CD4-positive, alpha-beta T cell treated with Interleukin-15 for 4 hours (primary cell): Measurements from ENCODE around the gene LHPP.
"Not testable (repeated sequence)": the region's sequence is repeated elsewhere in the genome, so short reads cannot be mapped to it uniquely, and the experiment has no call there.

Experiments
- DNase-seq: peaks from one replicate; pipeline ENCODE4 v3.0.0-alpha.2; 2020; ENCODE audit warnings: low spot score

LHPP gene

DNA sequence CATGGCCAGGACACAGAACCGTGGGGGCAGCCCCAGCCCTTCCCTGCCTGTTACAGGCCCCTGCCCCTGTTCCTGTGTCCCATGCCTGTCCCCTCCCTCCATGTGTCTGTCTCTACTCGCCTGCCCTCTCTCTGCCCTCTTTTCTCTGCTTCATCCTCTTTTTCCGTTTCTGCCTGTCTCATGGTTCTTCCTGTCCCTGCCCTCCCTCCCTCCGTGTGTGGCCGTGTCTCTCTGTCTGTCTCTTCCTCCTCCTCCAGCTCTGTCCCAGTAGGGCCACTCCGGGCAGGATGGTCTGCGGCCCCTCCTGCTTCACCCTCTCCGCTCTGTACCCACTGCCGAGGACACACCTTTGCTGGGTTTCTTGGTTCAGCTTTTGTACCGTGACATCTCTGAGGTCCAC lies 145.2 kb downstream of the LHPP start:
- DNase-seq = no peak

DNA sequence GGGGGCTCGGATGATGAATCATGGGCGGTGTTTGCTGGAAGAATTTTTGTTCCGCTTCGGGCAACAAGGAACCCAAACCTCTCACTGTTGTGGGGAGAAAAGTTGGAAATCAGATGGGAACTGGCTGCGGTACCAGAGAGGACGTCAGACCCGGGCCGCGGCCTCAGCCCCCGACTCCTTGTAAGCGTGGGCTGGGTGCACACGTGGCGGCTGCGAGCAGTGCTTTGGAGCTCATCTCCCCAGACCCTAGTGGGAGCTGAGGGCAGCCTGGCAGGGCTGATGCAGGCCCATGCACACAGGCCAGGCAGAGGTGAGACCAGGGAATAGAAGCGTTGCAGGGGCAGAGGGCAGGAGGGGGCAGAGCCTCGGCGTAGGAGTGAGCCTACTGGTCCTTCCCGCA lies 146.1 kb downstream of the LHPP start:
- no peak for DNase-seq

DNA sequence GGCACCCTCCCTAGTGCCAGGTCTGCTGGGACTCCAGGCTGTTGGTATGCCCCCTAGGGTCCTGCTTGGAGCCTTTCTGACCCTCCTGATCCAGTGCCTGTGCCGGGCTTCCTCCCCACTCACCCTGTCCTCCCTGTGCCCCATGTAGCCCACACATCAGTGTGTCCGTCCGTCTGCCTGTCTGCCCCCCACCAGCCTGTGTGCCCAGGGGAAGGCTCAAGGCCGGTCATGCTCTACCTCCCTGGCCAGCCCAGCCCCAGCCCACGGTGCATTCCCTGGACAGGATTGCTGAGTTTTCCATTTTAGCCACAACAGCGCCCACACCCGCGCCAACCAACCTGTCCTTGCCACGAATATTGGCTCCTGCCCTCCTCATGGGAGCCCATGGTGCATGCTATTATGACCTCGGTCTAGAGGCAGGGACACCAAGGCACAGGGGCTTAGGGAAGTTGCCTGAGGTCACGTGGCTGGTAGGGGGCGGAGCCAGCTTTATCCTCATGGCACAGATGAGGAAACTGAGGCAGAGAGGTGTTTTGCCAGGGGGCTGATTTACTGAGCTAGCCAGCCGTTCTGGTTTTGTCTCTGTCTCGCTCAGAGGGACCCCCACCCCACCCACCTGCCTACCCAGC lies 146.6 kb downstream of the LHPP start:
- DNase-seq = no peak

DNA sequence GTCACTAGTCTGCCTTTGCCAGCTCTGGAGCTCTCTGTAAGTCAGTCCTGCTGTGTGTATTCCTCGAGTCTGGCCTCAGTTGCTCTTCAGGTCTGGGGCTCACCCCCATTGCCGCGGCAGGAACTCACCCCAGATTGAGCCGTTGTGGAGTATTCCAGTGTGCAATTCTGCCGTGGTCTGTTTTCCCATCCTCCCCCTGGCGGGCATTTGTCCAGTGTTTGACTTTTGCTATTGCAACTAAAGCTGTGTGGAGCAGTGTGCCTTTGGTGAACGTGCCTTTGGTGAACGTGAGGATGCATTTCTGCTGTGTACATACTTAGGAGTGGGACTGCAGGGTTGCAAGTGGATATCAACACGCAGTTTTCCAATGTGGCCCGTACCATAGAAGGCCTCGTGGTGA lies 148.1 kb downstream of the LHPP start:
- DNase-seq = no peak

DNA sequence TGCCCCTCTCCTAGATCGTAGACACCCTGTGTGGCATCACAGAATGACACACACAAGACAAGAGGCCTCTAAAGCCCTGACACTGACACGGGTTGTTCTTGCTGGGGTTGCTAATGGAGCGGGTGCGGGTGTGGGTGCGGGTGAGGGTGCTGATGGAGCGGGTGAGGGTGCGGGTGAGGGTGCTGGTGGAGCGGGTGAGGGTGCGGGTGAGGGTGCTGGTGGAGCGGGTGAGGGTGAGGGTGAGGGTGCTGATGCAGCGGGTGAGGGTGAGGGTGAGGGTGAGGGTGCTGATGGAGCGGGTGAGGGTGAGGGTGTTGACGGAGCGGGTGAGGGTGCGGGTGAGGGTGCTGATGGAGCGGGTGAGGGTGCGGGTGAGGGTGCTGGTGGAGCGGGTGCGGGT lies 148.6 kb downstream of the LHPP start:
- not testable (repeated sequence) for DNase-seq

DNA sequence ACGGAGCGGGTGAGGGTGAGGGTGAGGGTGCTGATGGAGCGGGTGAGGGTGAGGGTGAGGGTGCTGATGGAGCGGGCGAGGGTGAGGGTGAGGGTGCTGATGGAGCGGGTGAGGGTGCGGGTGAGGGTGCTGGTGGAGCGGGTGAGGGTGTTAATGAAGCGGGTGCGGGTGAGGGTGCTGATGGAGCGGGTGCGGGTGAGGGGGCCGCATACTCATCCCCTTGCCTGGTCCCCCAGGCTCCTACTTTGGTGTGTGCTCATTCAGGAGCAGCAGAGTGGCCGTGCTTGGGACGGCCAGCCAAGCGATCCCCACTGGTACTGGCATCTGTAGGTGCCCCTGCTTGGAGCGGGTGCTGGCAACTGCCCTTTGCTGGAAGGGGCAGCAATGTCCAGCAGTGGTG lies 149.2 kb downstream of the LHPP start:
- DNase-seq = not testable (repeated sequence)

DNA sequence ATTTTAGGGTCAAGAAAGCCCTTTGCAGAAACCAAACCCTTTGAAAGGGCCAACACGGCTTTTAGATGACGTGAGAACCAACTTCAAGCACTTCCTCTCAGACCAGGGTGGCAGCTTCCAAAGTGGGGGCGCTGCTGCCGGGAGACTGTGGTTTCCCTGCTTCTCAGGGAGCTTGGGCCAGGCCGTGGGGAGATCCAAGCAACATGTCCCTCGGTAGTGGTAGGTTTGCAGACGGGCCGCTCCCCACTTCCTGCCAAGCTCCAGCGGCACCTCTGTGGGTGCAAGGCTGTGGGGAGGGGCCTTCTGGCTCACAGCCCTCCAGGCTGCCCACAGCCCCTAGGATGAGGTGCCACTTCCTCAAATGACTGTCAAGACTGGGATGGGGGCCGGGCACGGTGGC lies 150.1 kb downstream of the LHPP start:
- DNase-seq = peak; percentile 39

DNA sequence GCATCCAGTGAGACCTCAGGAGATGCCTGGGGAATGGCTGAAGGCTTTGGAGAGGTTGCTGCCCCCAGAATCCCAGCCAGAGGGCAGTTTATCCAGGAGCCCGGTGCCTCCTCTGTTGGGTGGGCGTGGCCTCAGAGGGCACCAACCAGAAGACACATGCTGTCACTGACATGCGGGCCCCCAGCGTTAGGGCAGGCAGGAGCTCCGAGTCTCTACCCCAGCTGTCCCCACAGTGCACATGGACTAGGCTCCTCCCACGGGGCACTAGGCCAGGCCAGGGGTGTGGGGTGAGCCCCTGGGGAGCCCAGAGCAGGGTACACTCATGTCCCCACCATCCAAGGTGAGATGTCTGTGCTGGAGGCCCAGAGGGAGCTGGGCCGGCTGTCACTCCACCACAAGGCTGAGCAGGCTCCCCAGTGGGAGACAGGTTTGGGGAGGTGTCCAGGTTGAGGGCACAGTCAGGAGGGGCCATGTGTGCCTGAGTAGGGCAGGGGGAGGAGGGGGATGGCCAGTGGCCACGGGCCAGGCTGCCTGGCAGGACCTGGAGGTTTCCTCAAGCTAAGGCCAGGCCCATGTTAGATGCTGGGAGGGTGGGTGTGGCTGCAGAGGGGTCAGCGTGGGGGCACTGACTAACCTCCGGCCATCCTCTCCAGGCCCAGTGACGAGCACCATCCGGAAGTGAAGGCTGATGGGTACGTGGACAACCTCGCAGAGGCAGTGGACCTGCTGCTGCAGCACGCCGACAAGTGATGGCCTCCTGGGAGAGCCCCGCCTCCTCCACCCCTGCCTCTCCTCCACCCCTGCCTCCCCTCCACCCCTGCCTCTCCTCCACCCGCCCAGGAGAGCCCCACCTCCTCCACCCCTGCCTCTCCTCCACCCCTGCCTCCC lies 151.2 kb downstream of the LHPP start:
- peak; percentile 25 for DNase-seq

DNA sequence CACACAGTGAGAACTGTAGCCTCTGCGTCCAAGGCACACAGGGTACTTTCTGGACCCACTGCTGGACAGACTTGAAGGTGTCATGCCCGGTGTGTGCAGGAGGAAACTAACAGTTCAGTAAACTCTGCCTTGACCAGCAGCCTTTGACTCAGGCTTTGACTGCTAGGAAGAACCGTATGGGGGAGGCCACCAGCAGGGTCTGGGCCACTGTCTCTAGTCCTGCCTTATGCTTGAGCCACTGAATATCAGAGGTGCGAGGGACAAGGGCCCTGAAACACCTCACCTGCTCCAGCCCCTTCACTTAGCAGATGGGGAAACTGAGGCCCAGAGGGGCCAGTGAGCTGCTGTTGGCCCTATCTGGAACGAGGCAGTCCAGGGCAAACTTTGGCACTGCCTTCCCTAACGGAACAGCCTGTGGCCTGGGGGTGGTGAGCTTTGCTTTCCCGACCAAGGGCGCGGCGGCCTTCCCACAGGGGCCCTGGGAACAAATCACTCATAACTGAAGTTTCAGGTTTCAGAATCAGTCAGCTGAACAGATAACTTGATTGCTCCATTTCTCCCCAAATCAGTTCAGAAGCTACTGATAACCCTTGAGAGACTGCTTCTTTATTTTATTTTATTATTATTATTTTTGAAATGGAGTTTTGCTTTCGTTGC lies 152.5 kb downstream of the LHPP start:
- no peak for DNase-seq

DNA sequence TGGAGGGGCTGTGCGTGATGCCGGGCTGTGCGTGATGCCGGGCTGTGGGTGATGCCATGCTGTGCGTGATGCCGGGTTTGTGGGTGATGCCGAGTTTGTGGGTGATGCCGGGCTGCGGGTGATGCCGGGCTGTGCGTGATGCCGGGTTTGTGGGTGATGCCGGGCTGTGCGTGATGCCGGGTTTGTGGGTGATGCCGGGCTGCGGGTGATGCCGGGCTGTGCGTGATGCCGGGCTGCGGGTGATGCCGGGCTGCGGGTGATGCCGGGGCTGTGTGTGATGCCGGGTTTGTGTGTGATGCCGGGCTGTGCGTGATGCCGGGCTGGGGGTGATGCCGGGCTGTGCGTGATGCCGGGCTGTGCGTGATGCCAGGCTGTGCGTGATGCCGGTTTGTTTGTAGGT lies 153.6 kb downstream of the LHPP start:
- DNase-seq = no peak

DNA sequence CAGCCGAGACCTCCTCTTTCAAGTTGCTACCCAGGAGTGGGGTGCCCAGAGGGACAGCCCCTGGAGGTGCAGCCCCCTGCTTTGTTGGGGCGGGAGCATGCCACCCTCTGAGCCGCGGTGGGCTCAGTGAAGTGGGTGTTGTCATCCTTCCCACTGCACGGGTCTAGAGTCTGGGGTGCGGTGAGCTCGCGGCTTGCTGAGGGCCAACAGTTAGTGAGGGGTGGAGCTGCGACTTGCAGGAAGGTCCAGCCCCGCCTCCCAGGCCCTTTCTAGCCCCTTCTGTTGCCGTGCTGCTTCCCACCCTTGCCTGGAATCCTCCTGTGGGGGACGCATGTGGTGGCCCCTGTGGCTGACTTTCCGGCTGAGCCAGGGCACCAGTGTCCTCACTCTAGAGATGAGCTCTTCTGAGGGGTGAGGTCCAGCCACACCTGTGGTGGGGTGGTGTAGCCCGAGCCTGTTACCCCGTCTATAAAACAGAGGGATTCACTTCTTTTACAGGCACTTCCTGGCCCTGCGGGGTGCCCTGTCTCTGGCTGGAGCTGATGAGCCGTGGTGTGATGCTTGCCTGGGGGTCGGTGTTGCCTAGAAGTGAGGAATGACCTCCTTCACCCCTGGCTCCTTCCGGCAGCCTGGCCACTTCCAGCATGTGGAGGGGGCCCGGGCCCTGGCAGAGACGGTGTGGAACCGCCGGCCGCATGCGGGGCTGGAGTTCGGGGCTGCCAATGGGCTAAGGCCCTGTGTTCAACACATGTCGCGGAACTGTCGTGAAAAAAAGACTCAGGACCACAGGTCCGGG lies 154.6 kb downstream of the LHPP start:
- DNase-seq = no peak

DNA sequence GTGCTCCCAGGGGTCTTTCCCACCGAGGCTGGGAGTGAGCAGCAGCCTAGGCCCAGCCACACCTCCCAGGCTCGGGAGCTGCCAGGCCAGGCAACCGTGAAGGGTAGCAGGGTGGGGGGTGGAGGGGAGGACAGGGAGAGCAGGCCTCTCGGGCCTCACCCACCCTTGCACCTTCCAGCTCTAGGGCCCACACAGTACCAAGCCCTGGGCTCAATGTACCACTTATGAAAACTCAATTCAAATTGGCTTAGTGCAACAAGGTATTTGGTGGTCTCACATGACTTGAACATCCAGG lies 155.2 kb downstream of the LHPP start:
- DNase-seq = no peak

DNA sequence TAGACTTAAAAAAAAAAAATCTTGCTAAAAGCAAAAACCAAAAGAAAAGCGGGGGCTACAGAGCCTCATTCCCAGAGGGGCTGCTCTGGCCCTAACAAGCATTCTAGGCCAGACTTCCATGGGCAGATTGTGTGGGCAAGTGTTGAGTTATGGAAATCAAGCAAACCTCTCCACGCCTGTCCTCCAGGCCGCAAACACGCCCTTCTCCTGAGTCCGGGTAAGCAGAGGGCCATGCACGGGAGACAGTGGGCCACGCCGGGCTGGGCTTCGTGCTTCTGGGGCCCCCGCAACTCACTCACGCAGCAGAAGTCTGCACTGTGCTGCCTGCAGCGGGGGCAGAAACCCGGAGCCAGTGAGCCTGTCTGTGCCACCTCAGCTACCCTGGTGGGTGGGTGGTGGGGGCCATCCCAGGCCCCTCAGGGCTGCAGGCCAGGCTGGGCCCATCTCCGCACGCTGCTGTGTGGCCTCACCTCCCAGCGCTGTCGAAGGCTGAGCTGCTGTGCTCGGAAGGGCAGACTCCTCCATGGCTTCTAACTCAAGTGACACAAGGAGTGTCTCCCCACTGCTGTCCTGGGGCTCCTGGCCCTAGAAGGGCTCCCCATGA lies 156.9 kb downstream of the LHPP start:
- no peak for DNase-seq

DNA sequence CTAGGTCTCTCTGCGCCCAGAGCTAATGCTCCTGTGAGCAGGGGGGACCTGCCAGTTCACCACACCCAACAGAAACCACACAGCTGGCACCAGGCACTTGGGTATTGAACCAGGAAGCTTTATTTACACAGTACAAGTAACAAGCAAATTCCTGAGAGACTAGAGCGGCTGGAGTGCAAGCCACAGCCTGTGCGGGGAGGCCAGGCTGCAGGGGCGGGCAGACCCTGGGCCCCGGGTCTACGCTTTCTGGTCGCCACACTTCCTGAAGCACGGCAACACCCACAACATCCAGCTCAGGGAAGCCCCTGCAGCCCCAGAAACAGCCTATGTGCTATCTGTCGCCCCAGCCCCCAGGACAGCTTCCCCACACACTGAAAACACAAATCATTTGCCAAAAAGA lies 157.6 kb downstream of the LHPP start:
- DNase-seq = no peak

DNA sequence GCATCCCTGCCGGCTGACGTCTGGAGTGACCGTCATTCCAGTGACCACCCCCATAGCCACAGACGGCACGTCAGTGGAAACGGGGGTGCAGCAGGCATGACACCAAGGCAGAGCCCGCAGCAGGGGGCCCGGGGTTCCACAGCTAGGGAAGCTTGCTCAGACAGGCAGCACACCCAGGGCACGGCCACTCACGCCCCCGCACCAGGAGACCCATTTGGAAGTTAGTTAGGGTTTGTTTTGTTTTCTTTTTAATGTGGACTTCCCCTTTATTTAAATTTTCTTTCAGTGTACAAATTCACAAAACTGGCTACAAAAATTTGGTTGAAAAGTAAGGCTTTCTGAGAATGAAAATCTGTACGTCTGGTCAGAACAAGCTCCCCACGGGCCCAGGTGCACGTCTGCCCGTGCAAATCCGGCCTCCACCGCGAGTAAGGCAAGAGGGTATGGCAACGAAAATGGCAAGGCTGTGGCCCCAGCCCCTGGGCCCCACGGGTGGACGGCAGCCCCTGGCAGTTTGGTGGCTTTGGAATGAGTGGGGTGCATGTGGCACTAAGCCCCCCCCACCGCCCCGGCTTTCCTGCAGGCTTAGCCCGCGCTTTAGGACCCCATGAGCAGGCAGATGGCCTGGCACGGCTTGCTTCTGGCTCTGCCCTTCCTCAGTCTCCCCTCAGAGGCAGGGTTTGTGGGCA lies 158.3 kb downstream of the LHPP start:
- no peak for DNase-seq

DNA sequence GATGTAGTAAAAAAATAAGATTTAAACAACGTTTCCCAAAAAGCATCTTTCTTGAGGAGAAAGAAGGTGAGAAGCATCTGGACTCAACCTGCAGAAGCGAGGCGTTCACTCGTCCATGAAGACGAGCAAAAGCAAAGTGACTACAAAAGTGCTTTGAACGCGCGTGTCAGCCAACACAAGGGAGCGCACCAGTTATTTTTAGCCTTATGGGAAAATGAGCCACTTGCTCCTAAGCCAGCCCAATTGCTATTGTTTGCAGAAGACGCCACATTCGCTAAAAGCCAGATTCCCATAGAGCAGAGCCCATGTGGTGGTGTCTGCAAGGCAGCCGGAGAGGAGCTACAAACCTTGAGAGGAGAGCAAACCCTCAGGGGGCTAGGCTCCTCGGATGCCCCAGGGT lies 160.0 kb downstream of the LHPP start:
- no peak for DNase-seq

DNA sequence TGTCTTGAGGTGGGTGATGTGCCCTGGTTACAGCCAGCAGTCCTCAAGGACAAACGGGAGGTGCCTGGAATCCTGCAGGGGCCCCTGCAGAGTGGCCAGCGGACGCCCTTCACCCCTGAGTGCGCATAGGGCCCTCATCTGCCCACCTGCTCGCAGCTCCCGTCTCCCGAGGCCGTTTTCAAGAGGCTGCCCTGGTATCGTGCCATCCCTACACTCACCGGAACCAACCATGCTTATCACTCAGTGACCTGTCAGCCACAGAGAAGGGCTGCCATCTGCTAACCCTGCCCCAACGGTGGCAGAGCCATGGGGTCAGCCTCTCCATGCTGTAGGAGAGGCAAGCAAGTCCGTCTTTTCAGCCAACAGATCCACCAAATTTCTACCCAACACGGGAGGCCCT lies 160.5 kb downstream of the LHPP start:
- no peak for DNase-seq

DNA sequence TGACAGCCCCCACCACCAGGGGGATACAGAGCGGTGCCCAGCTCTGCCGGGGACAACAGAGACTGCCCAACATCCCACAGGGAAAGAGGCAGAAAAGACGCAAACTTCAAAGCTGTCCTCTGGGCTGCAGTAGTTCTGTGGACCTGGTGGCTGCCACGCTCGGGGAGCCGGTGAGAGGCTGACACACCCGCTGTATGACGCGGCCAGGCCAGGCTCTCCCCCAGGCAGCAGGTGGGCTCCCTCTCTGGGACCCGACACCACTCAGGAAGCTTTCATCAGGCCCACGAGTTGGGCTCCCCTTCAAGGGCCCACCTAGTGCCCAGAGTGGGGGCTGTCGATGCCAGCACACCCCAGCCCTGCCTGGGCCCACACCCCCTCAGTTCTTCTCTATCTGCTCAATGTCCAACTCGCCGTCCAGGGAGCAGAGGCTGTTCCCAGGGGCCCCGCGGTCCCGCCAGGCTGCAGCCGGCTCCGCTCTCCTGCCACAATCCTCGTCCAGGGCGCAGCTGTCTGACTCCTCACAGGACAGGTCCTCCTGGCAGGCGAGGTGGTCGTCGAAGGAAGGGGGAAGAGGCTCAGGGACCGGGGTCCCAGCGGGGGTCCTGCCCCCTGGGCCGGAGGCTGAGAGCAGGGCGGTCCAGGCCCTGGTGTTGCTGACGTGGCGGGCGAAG lies 161.4 kb downstream of the LHPP start:
- no peak for DNase-seq

DNA sequence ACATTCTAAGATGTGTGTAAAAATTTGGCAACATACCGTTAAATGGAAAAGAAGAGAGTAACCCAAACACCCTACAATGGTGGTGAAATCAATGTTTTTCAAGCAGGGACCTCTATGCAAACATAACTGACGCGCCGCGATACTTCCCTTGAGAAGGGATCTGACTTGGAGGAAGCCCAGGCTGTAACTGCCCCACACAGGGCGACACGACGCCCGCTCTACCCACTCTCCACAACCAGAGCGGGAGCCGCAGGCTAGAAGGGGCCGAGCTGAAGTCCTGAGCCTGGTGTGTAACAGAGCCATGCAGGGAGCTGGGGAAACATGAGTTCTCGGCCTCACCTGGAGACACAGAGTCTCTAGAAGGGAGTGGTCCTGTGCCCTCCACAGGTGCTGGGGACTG lies 162.4 kb downstream of the LHPP start:
- no peak for DNase-seq

DNA sequence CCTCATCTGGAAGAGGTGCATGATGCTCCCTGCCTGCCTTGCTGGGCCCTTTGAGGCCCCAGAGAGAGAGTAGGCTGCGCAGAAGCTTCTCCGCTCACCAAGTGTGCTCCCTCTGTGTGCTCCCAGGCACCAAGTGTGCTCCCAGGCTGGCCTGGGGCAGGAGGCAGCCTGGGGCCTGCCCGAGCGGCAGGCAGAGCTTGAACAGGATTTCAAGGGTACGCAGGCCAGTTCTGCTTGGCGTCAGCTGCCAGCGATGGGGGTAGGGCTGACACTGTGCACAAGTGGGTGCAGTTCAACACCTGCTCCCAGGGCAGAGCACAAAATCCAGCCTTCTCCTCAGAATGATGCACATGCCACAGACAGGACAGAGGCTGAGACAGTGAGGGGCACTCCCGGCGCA lies 162.8 kb downstream of the LHPP start:
- no peak for DNase-seq

DNA sequence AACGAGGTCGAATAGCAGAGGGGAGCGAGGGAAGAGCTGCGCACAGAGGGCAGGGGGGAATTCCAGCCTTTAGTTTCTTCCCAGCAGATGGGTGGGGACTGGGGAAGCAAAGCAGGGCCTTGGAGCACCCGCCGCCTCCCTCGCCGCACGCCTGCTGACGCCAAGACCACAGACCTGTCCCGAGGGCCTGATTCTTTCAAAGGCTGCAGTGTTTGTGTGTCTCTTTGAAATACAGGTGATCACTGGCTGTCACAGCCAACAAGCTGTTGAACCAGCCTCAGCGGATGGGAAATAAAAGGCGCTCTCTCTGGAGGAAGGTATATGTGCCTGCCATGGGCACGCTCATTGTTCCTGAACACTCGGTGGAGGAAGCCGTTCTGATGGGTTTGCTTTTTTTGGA lies 163.3 kb downstream of the LHPP start:
- no peak for DNase-seq
